A673 (cell line): ENCODE measurements around the gene NCKAP5.

Experiments used
- CTCF ChIP-seq: fragments of 300-800, 200-600 bp; sonication (generic); conservative IDR thresholded peaks from 2 replicates; pipeline ENCODE4 v1.5.1; 2017; ENCODE audit warnings: low read depth, mild to moderate bottlenecking, antibody characterized with exemption, low read length, moderate library complexity, mixed read lengths
- EZH2 ChIP-seq: fragments of 200-600 bp; sonication (generic); IDR thresholded peaks from 2 replicates; pipeline ENCODE4 v1.6.1; 2017; ENCODE audit warnings: borderline replicate concordance, low read depth, mild to moderate bottlenecking, mixed read lengths, antibody characterized with exemption, low read length; ENCODE audit not compliant: poor library complexity, severe bottlenecking

- TF ChIP-seq CTCF = no peak
- TF ChIP-seq EZH2 = no peak
Measured at GRCh38 chr2:133092571-133092970, 475.7 kb downstream of the NCKAP5 start.
